Epithelial cell of esophagus (primary cell): ENCODE measurements around the gene GDE1.
A peak's percentile ranks its signal among the peaks of the same experiment; 100 is the strongest.
"Not testable (repeated sequence)": the region's sequence is repeated elsewhere in the genome, so short reads cannot be mapped to it uniquely, and the experiment has no call there.

ENCODE experiments used
- DNase-seq: peaks from one replicate; pipeline ENCODE4 v3.0.0; 2010; ENCODE audit warnings: low read depth
- H3K4me3 ChIP-seq: 2 replicates; pipeline ENCODE4 v1.5.1; 2011; ENCODE audit warnings: mild to moderate bottlenecking, low read length, control low read depth
- CTCF ChIP-seq: IDR thresholded peaks from 2 replicates; pipeline ENCODE4 v1.5.1; 2011; ENCODE audit warnings: low read depth, mild to moderate bottlenecking, low read length, control low read depth, inconsistent platforms; ENCODE audit not compliant: insufficient read depth; ENCODE audit errors: missing control alignments

GDE1 gene

DNA sequence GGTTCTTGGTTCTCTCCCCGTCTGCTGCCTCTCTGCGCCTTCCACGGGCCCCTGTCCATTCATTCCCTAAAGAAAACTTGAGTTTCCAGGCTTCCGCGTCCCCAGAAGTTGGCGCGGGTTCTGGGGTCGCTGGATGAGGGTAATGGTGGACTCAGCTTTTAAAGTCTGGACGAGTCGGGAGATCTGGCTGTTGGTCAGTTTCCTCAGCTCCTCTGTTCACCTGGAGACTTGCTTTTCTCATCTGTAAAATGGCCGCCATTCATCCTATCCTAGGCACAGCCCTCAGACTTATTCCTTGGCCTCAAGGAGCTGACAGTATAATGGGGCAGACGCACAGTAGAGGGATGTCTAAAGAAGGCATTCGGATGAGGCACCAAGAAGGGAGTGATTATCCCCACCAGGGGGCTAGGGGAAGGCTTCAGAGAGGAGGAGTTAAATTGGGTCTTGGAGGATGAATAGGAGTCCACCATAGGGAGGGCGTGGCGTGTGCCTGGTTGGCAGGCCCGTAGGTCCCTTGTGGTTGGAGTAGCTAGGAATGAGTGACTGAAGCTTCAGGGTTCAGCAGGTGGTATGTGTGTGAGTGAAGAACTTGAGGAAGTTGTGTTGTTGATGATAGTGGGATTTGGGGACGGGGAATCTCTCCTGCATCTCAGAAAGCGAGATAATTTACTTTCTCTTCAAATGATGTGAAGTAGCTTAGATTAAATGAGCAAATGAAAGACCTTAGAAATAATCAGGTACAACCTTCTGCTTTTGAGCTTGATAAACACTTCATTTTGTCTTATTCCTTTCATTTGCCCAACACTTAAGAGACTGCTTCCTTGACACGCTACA, 34.3 kb upstream of the GDE1 start:
- no peak for TF ChIP-seq CTCF
- peak overlapping the region; percentile 88 for H3K4me3 ChIP-seq
- peak; percentile 33 for DNase-seq

GRCh38 chr16:19555186-19555937, 33.5 kb upstream of the GDE1 start, which contains the start of gene VPS35L:
Gene VPS35L (plus strand): TSS chr16:19555703. CDS start chr16:19555730, 27 bp downstream.
- H3K4me3 ChIP-seq, result peak within 1 kb of the TSS; percentile 88
- peak; percentile 79 for TF ChIP-seq CTCF
- DNase-seq, result peak; percentile 99

DNA sequence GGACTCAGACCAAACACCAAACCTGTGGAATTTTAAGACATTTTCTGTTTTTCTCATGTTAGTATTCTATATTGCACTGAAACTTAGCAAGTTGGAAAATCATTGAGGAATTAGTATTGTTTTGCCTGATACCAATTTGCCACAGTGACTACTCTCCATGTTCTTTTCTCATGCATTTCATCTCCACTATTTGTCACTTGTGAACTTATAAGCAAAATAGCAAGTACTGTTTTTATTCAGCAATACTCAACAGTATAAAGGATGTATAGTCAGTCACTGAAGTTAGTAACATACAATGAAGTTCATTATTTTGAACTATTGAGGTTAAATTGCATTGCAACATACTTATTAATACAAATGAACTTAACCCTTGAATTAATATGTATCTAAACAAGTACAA, 27.8 kb upstream of the GDE1 start:
- DNase-seq, result no peak
- no peak overlapping the region for H3K4me3 ChIP-seq
- no peak for TF ChIP-seq CTCF

DNA sequence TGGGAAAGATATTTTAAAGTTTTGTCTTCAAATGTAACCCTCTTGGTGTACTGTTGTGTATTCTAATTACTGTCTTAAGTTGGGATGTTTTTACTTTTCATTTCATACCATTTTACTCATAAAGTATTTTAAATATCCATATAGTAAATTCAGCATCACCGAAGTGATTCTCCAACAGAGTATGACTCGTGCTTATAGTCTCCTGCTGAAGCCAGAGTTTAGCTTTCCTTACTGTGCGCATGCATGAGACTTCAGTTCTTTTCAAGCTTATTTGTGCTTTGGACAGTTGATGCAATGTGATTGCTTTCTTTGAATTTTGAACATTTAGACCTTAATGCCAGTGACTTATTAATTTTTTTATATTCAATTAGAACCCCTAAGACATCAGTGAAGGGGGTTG, 26.2 kb upstream of the GDE1 start:
- TF ChIP-seq CTCF, result no peak
- DNase-seq, result no peak
- H3K4me3 ChIP-seq, result no peak overlapping the region

DNA sequence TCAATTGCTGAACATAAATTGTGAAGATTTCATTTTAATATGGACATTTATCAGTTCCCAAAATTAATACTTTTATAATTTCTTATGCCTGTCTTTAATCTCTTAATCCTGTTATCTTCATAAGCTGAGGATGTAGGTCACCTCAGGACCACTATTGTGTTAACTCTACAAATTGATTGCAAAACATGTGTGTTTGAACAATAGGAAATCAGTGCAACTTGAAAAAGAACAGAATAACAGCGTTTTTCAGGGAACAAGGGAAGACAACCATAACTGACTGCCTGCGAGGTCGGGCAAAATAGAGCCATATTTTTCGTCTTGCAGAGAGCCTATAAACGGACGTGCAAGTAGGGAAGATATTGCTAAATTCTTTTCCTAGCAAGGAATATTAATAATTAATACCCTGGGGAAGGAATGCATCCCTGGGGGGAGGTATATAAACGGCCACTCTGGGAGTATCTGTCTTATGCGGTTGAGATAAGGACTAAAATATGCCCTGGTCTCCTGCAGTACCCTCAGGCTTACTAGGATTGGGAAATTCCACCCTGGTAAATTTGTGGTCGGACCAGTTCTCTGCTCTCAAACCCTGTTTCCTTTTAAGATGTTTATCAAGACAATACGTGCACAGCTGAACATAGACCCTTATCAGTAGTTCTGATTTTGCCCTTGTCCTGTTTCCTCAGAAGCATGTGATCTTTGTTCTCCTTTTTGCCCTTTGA, 21.5 kb upstream of the GDE1 start:
- DNase-seq, H3K4me3 ChIP-seq: not testable (repeated sequence)

- DNase-seq, result peak; percentile 45
- H3K4me3 ChIP-seq, result no peak overlapping the region
- no peak for TF ChIP-seq CTCF
Measured at GRCh38 chr16:19542138-19542821, 20.4 kb upstream of the GDE1 start.
